GM19193 (cell line): ENCODE data around the gene PPP3CA.

Source experiments
- POLR2A ChIP-seq: IDR thresholded peaks from 4 replicates; pipeline ENCODE4 v1.6.1; 2011; ENCODE audit not compliant: insufficient read depth, insufficient read length; ENCODE audit errors: extremely low read depth

The PPP3CA gene

GRCh38 chr4:101198682-101199339 lies 148.5 kb downstream of the PPP3CA start:
- no peak for TF ChIP-seq POLR2A

- no peak for TF ChIP-seq POLR2A
Observed at GRCh38 chr4:101197350-101197749, 150.0 kb downstream of the PPP3CA start.

- TF ChIP-seq POLR2A, result no peak
Observed at GRCh38 chr4:101192244-101192643, 155.1 kb downstream of the PPP3CA start.

- no peak for TF ChIP-seq POLR2A
Observed at GRCh38 chr4:101191302-101192098, 155.8 kb downstream of the PPP3CA start.

GRCh38 chr4:101190751-101191150 lies 156.6 kb downstream of the PPP3CA start:
- no peak for TF ChIP-seq POLR2A

GRCh38 chr4:101188906-101189305 lies 158.4 kb downstream of the PPP3CA start:
- no peak for TF ChIP-seq POLR2A

- no peak for TF ChIP-seq POLR2A
Observed at GRCh38 chr4:101187841-101188240, 159.5 kb downstream of the PPP3CA start.

GRCh38 chr4:101186567-101187184 lies 160.7 kb downstream of the PPP3CA start:
- TF ChIP-seq POLR2A, result no peak

GRCh38 chr4:101184668-101185067 lies 162.7 kb downstream of the PPP3CA start:
- TF ChIP-seq POLR2A, result no peak

GRCh38 chr4:101183666-101184373 lies 163.5 kb downstream of the PPP3CA start:
- TF ChIP-seq POLR2A, result no peak

GRCh38 chr4:101183221-101183620 lies 164.1 kb downstream of the PPP3CA start:
- no peak for TF ChIP-seq POLR2A

GRCh38 chr4:101178731-101179130 lies 168.6 kb downstream of the PPP3CA start:
- TF ChIP-seq POLR2A, result no peak

GRCh38 chr4:101177154-101177553 lies 170.2 kb downstream of the PPP3CA start:
- no peak for TF ChIP-seq POLR2A

- TF ChIP-seq POLR2A, result no peak
Observed at GRCh38 chr4:101175896-101176676, 171.2 kb downstream of the PPP3CA start.
